Hepatocyte (in vitro differentiated cells): Measurements from ENCODE around the gene IL4R. TPM values are rescaled to one million over a fixed set of nuclear protein-coding genes. Genes with fewer than 3 reads are reported as not detected.

Experiments used
- DNase-seq: peaks from one replicate; pipeline ENCODE4 v3.0.0-alpha.2; 2016; ENCODE audit warnings: low spot score
- H2AFZ ChIP-seq: fragments of 200-600 bp; sonication (generic); 2 replicates; pipeline ENCODE4 v1.6.0; 2016; ENCODE audit warnings: antibody characterized with exemption, mild to moderate bottlenecking
- H3K27ac ChIP-seq: fragments of 200-600 bp; sonication (generic); 2 replicates; pipeline ENCODE4 v1.5.1; 2016; ENCODE audit warnings: mild to moderate bottlenecking
- H3K27me3 ChIP-seq: fragments of 200-600 bp; sonication (generic); 2 replicates; pipeline ENCODE4 v1.6.1; 2016
- H3K36me3 ChIP-seq: fragments of 200-600 bp; sonication (generic); replicated peaks from 2 replicates; pipeline ENCODE4 v1.5.1; 2016; ENCODE audit warnings: low read depth; ENCODE audit not compliant: insufficient read depth
- H3K4me1 ChIP-seq: fragments of 200-600 bp; sonication (generic); 2 replicates; pipeline ENCODE4 v1.5.1; 2016; ENCODE audit warnings: mild to moderate bottlenecking, moderate library complexity; ENCODE audit not compliant: insufficient read depth
- H3K4me2 ChIP-seq: fragments of 200-600 bp; sonication (generic); 2 replicates; pipeline ENCODE4 v1.6.0; 2016
- H3K4me3 ChIP-seq: fragments of 200-600 bp; sonication (generic); 2 replicates; pipeline ENCODE4 v1.5.1; 2016; ENCODE audit warnings: mild to moderate bottlenecking
- H3K79me2 ChIP-seq: fragments of 200-600 bp; sonication (generic); 2 replicates; pipeline ENCODE4 v1.6.0; 2017; ENCODE audit warnings: mild to moderate bottlenecking
- H3K9me2 ChIP-seq: fragments of 200-600 bp; sonication (generic); replicated peaks from 2 replicates; pipeline ENCODE4 v1.6.0; 2017; ENCODE audit warnings: mild to moderate bottlenecking; ENCODE audit not compliant: insufficient read depth
- H3K9me3 ChIP-seq: fragments of 200-600 bp; sonication (generic); 2 replicates; pipeline ENCODE4 v1.5.1; 2016; ENCODE audit warnings: low read depth, mild to moderate bottlenecking
- H4K20me1 ChIP-seq: fragments of 200-600 bp; sonication (generic); 2 replicates; pipeline ENCODE4 v1.6.0; 2016; ENCODE audit warnings: mild to moderate bottlenecking; ENCODE audit not compliant: insufficient read depth, poor library complexity, severe bottlenecking
- EZH2 ChIP-seq: fragments of 200-600 bp; sonication (generic); IDR thresholded peaks from 2 replicates; pipeline ENCODE4 v1.6.1; 2016; ENCODE audit warnings: antibody characterized with exemption, mild to moderate bottlenecking, borderline replicate concordance
- EZH2phosphoT487 ChIP-seq: fragments of 200-600 bp; sonication (generic); IDR thresholded peaks from one replicate; pipeline ENCODE4 v1.6.1; 2018; ENCODE audit warnings: antibody characterized with exemption, mild to moderate bottlenecking, low read depth, moderate library complexity; ENCODE audit not compliant: unreplicated experiment, severe bottlenecking
- WGBS: methylation state at CpG from one replicate; pipeline ENCODE4 v1.1.6; 2016; ENCODE audit warnings: low lambda C conversion rate; ENCODE audit errors: missing lambda C conversion rate; 5-methylcytosine and 5-hydroxymethylcytosine counted together
- polyA plus RNA-seq: library from polyadenylated mRNA; unstranded; fragments of >200 nt; fragmentation: Nextera tagmentation; extraction: Ambion mirVana; gene quantifications from 2 replicates; pipeline ENCODE4 v1.2.1, GENCODE V29; 2016
- total RNA-seq: library from RNA; depleted of rRNA; stranded (reverse); fragments of >200 nt; gene quantifications from 2 replicates; pipeline ENCODE4 v1.2.3, GENCODE V29; 2014
- TF ChIP-seq, protein P1 (sequence below): fragments of 200-600 bp; sonication (generic); IDR thresholded peaks from 2 replicates; pipeline ENCODE4 v1.5.1; 2016; ENCODE audit warnings: antibody characterized with exemption, mild to moderate bottlenecking; ENCODE audit not compliant: poor library complexity

IL4R gene
- total and polyA plus RNA-seq, 2 experiments from 2014 or later, result 22.3 to 23.6 TPM

GRCh38 chr16:27317320-27317719, 3.5 kb downstream of the IL4R start:
- Histone ChIP-seq H3K4me1 (peaks cover 23% of the 10 kb centered on the region), H3K27me3 (no peaks in the 10 kb centered on the region), H3K9me3 (no peaks in the 10 kb centered on the region), H3K27ac (no peak overlapping the region), H2AFZ (no peak overlapping the region), H3K4me3 (no peak overlapping the region), H3K4me2 (no peak overlapping the region), H3K79me2 (peaks cover 72% of the 10 kb centered on the region), H3K36me3 (no peaks in the 10 kb centered on the region), H3K9me2 (no peaks in the 10 kb centered on the region), H4K20me1 (no peaks in the 10 kb centered on the region)
- TF ChIP-seq EZH2phosphoT487, result no peak
- TF ChIP-seq, protein P1, sequence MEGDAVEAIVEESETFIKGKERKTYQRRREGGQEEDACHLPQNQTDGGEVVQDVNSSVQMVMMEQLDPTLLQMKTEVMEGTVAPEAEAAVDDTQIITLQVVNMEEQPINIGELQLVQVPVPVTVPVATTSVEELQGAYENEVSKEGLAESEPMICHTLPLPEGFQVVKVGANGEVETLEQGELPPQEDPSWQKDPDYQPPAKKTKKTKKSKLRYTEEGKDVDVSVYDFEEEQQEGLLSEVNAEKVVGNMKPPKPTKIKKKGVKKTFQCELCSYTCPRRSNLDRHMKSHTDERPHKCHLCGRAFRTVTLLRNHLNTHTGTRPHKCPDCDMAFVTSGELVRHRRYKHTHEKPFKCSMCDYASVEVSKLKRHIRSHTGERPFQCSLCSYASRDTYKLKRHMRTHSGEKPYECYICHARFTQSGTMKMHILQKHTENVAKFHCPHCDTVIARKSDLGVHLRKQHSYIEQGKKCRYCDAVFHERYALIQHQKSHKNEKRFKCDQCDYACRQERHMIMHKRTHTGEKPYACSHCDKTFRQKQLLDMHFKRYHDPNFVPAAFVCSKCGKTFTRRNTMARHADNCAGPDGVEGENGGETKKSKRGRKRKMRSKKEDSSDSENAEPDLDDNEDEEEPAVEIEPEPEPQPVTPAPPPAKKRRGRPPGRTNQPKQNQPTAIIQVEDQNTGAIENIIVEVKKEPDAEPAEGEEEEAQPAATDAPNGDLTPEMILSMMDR, result no peak
- TF ChIP-seq EZH2, result no peak
- DNase-seq, result no peak
- 81% methylated on average over 7 of the region's 7 CpGs for WGBS

GRCh38 chr16:27317738-27318391, 4.1 kb downstream of the IL4R start:
- H2AFZ ChIP-seq, result no peak overlapping the region
- H3K4me3 ChIP-seq, result no peak overlapping the region
- H3K4me2 ChIP-seq, result peak overlapping the region; percentile 42
- no peaks in the 10 kb centered on the region for H3K36me3 ChIP-seq
- TF ChIP-seq, protein P1, result no peak
- TF ChIP-seq EZH2phosphoT487, result no peak
- TF ChIP-seq EZH2, result no peak
- H3K27me3 ChIP-seq, result no peaks in the 10 kb centered on the region
- peaks cover 28% of the 10 kb centered on the region for H3K4me1 ChIP-seq
- peak overlapping the region; percentile 32 for H3K27ac ChIP-seq
- H3K9me3 ChIP-seq, result no peaks in the 10 kb centered on the region
- WGBS, result 92% methylated on average over 10 of the region's 10 CpGs
- peaks cover 77% of the 10 kb centered on the region for H3K79me2 ChIP-seq
- DNase-seq, result no peak
- no peaks in the 10 kb centered on the region for H3K9me2 ChIP-seq
- no peaks in the 10 kb centered on the region for H4K20me1 ChIP-seq

- Histone ChIP-seq H3K4me3 (no peak overlapping the region), H4K20me1 (no peaks in the 10 kb centered on the region), H3K36me3 (no peaks in the 10 kb centered on the region), H3K9me3 (no peaks in the 10 kb centered on the region), H3K79me2 (peaks cover 81% of the 10 kb centered on the region), H3K4me2 (peak overlapping the region; percentile 42), H3K27me3 (no peaks in the 10 kb centered on the region), H3K4me1 (peaks cover 34% of the 10 kb centered on the region), H2AFZ (no peak overlapping the region), H3K9me2 (no peaks in the 10 kb centered on the region), H3K27ac (peak overlapping the region; percentile 32)
- peak; percentile 38 for DNase-seq
- WGBS, result 48% methylated on average over 18 of the region's 18 CpGs
- TF ChIP-seq EZH2phosphoT487 (no peak), EZH2 (no peak)
- TF ChIP-seq, protein P1, result no peak
Observed at GRCh38 chr16:27318392-27319256, 4.8 kb downstream of the IL4R start.
